K562 (cell line): ENCODE results near the gene KNDC1.

Experiments used
- CHD2 ChIP-seq: IDR thresholded peaks from 2 replicates; pipeline ENCODE4 v1.6.1; 2011; ENCODE audit warnings: low read depth, low read length
- E2F8 ChIP-seq: fragments of 450-650 bp; IDR thresholded peaks from 2 replicates; pipeline ENCODE4 v1.7.1; 2018; ENCODE audit warnings: mild to moderate bottlenecking, low read depth; ENCODE audit not compliant: partially characterized antibody
- EP300 ChIP-seq: IDR thresholded peaks from 2 replicates; pipeline ENCODE4 v1.6.1; 2012; ENCODE audit warnings: low read length, improper control_type of control experiment
- GTF2E2 ChIP-seq: fragments of 200-800 bp; sonication (Bioruptor generic); IDR thresholded peaks from 2 replicates; pipeline ENCODE4 v1.6.1; 2016; ENCODE audit warnings: missing genetic modification characterization, missing compliant biosample characterization
- HMGXB4 ChIP-seq: sonication (generic); formaldehyde crosslinking; IDR thresholded peaks from 2 replicates; pipeline ENCODE4 v1.8.1; 2023; ENCODE audit warnings: mild to moderate bottlenecking, missing genetic modification reagents
- PATZ1 ChIP-seq: fragments of 250-450 bp; sonication (Bioruptor Pico); IDR thresholded peaks from 2 replicates; pipeline ENCODE4 v1.5.0; 2020; ENCODE audit warnings: mild to moderate bottlenecking, borderline replicate concordance
- RBBP5 ChIP-seq: fragments of 200-600 bp; sonication (generic); IDR thresholded peaks from 2 replicates; pipeline ENCODE4 v1.6.1; 2012; ENCODE audit warnings: borderline replicate concordance, mild to moderate bottlenecking, low read length, control low read depth, inconsistent platforms; ENCODE audit not compliant: insufficient read depth, poor library complexity, severe bottlenecking
- TAF1 ChIP-seq: IDR thresholded peaks from 2 replicates; pipeline ENCODE4 v1.6.1; 2011; ENCODE audit warnings: mild to moderate bottlenecking, low read length, moderate library complexity; ENCODE audit not compliant: insufficient read depth, control insufficient read depth, severe bottlenecking; ENCODE audit errors: extremely low read depth
- TCF7L2 ChIP-seq: fragments of 150-350 bp; IDR thresholded peaks from 2 replicates; pipeline ENCODE4 v1.6.1; 2016; ENCODE audit warnings: low read depth, mild to moderate bottlenecking, low read length, moderate library complexity

- TF ChIP-seq GTF2E2 (tag) (no peak), EP300 (no peak), PATZ1 (no peak), TCF7L2 (no peak), HMGXB4 (no peak), RBBP5 (no peak), TAF1 (no peak), CHD2 (no peak), E2F8 (no peak)
Observed at GRCh38 chr10:133267293-133267692, 107.3 kb downstream of the KNDC1 start.
